AML-193 (cell line): ENCODE data around the gene DPRX.
"Not testable (repeated sequence)": the region's sequence is repeated elsewhere in the genome, so short reads cannot be mapped to it uniquely, and the experiment has no call there.

ENCODE experiments used
- DNase-seq, 2 experiments: peaks; one replicate each; lab custom pipeline; 2025; lab: John Stamatoyannopoulos, UW

The DPRX gene

DNA sequence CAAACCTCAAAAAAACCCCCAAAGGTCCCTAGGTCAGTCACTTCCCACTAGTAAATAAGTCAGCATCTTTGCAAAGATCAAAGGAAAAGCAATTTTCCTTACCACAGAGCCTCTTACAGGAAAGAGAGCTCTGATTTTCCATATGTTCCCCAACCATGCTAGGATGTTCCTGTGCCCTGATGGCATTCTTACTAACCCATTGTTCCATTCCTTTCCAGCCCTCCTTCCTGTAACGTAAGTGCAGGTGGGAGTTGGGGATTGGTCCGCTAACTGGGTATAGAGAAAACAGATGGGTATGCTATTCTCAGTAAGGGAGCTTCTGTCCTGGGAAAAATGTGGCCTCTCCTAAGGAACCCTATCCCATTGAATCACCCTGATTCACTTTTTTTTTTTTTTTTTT, 14.3 kb downstream of the DPRX start:
- no peak for DNase-seq

GRCh38 chr19:53647350-53647749, 15.6 kb downstream of the DPRX start:
- DNase-seq = no peak

DNA sequence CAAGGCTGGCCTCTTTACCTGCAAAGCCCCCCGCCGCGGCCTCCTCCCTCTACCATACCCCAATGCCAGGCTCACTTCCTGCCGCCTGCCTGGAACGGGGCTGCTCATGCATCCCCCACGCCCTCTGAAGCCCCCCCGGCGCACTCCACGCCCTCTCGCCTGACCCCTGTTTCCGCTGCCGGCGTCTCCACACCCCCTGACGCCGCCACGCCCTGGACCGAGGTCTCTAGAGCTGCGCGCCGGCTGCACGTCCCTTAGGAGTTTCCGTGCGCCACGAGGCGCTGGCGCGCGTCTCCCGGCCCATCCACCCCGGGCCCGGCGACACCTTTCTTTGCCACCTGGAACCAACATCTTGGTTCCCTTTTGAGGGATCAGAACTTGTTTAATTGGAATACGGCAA, 16.0 kb downstream of the DPRX start:
- no peak for DNase-seq

GRCh38 chr19:53649746-53650593, 18.2 kb downstream of the DPRX start:
- DNase-seq = no peak

DNA sequence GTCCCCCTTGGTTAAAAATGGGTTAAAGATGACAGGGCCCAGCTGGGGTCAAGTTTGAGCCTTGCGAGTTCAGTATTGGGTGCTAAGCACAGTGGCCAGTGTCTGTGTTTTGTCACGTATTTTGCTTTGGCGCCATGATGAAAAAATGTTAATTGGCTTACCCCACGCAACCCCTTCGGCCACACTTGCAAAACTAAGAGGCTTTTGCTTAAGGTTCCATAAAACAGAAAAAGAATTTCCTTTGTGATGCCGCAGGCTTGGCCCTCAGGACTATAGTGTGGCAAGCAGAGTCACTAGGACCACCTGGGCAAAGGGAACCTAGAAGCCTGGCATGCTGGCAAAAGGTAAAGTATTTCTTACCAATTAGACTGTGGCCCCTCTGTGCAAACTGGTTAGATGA, 20.7 kb downstream of the DPRX start:
- no peak for DNase-seq

GRCh38 chr19:53655042-53655665, 23.4 kb downstream of the DPRX start:
- no peak for DNase-seq

- no peak for DNase-seq
These were observed 25.5 kb downstream of the DPRX start for GRCh38 chr19:53657330-53657729.

DNA sequence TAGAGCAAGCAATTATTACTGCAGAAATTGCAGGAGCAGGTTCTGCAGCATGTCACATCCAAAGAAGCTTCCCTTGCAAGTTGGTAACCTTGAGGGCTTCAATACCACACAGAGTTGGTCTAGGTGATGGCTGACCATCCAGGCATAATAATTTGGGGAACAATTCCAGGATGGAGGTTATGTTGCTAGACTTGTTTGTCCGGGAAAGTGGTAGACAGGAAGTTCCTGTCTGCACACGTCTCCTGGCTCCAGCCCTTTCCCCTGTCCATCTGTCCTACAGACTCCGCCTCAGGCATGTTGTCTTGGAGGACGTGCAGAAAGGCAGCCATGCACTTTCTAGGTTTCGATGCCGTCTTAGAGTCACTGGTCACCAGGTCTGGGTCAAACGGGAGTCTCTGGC, 26.0 kb downstream of the DPRX start:
- DNase-seq = no peak

DNA sequence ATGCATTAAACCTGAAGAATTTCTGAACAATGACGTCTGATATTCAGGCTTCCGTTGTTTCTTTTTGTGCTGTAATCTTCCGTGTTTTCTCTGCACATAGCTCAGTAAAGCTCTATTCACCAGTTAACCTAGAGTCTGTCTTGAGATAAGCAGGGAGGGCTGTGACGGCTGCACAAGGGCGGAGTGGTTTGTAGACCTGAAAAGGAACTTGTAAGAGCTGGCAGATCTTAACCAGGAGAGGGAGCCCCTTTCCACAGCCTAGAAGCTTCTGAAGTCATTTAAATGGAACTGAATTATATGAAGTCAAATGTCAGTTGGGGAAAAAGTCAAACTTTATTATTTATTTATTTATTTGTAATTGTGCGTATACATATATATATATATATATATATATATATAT, 27.5 kb downstream of the DPRX start:
- DNase-seq = peak in 1 of 2 experiments; percentile 2

DNA sequence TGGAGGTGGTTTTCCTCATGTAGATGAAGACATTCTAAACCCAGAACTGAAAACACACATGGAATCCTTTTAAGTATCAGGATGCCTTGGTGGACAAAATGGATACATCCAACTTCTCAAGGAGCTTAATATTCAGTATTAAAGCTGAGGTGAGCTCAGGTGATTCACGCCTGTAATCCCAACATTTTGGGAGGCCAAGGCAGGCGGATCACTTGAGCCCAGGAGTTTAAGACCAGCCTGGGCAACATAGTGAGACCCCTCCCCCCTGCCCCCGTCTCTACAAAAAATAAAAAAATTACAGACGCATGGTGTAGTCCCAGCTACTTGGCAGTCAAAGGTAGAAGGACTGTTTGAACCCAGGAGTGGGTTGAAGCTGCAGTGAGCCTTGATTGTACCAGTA, 28.8 kb downstream of the DPRX start:
- DNase-seq = no peak

GRCh38 chr19:53662209-53662608, 30.4 kb downstream of the DPRX start:
- DNase-seq = no peak

DNA sequence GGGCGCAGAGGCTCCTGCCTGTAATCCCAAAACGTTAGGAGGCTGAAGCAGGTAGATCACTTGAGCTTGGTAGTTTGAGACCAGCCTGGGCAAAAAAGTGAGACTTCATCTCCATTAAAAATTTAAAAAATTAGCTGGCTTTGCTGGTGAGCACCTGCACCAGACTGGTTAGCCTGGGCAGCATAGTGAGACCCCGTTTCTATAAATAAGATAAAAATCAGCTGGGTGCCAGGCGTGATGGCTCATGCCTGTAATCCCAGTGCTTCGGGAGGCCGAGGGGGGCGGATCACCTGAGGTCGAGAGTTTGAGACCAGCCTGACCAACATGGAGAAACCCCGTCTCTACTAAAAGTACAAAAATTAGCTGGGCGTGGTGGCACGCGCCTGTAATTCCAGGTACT, 32.4 kb downstream of the DPRX start:
- no peak for DNase-seq

- no peak for DNase-seq
These were observed 33.0 kb downstream of the DPRX start for GRCh38 chr19:53664760-53665159.

- DNase-seq = not testable (repeated sequence)
These were observed 34.5 kb downstream of the DPRX start for GRCh38 chr19:53666331-53666730.

- not testable (repeated sequence) for DNase-seq
These were observed 37.0 kb downstream of the DPRX start for GRCh38 chr19:53668804-53669203.

- DNase-seq = no peak
These were observed 38.5 kb downstream of the DPRX start for GRCh38 chr19:53670345-53670744.

DNA sequence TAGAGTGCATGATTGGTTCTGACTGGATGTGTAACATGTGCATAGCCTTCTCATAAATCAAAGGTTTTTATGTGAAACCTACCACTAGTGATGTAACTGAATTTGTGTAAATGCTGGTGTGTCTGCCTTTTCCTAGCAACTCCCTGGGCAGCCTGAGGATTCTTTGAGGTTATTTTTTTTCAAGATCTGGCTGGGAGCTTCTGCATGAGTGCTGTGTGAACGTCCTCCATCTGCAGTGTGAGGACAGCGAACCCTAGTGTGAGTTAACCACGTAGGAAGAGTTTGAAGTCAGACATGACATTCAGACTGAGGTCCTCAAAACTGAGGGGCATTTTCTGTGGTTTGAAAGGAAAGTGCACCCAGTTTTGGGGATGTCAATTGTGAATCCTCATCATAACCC, 39.9 kb downstream of the DPRX start:
- DNase-seq = no peak
